ENCODE results near the gene ATP2A1. TPM values are rescaled to one million over a fixed set of nuclear protein-coding genes. Genes with fewer than 3 reads are reported as not detected.

ATP2A1 gene
- total and polyA plus RNA-seq, 2 of the 8 experiments (the other 6 are each of a cell fraction or from before 2014, with no cell fraction given), result 1.7 to 2.4 TPM

GRCh38 chr16:28879841-28880588, 1.7 kb downstream of the ATP2A1 start (continued):
- peak; percentile 81 for TF ChIP-seq KDM4A (IDR thresholded peaks at IDR 0.05; ENCODE audit: low read depth, low read length, severe bottlenecking)
- no peak for TF ChIP-seq SIN3A (conservative IDR thresholded peaks at IDR 0.05 in 1 of 2, IDR thresholded peaks at IDR 0.05 in 1 of 2; ENCODE audit: low read depth in 1 of 2, low read length in 2 of 2)
- peak; percentile 99 for TF ChIP-seq E2F6 (IDR thresholded peaks at IDR 0.05)
- no peak for TF ChIP-seq EGR1 (IDR thresholded peaks at IDR 0.05; ENCODE audit: borderline replicate concordance, low read depth, low read length)
- no peak for TF ChIP-seq GABPA (IDR thresholded peaks at IDR 0.05; ENCODE audit: borderline replicate concordance, insufficient read depth, low read length)
- no peak; the same call in 1 of the 2 replicates for TF ChIP-seq RBBP5 (IDR thresholded peaks at IDR 0.05; ENCODE audit: borderline replicate concordance, low read depth, low read length)
- peak in 1 of 2 experiments; percentile 79; a peak in 1 of 4 replicates for TF ChIP-seq HDAC2 (IDR thresholded peaks at IDR 0.05; ENCODE audit: borderline replicate concordance in 1 of 2, low read depth in 2 of 2, low read length in 2 of 2)
- 0 out of 2 replicates have a peak, but pooled peaks have one; percentile 14 for TF ChIP-seq TCF12 (IDR thresholded peaks at IDR 0.05; ENCODE audit: low read depth, low read length)

Data from H1 (cell line).